NT2/D1 (cell line): Measurements from ENCODE around the gene CCSER2.

Experiments used
- DNase-seq: peaks from one replicate; pipeline ENCODE4 v3.0.0-alpha.2; 2011; ENCODE audit warnings: low read depth, low spot score
- H3K27me3 ChIP-seq: 2 replicates; pipeline ENCODE4 v1.6.0; 2011; ENCODE audit warnings: mild to moderate bottlenecking; ENCODE audit not compliant: insufficient read length, insufficient read depth
- H3K36me3 ChIP-seq: 2 replicates; pipeline ENCODE4 v1.6.1; 2011; ENCODE audit warnings: mild to moderate bottlenecking, low read length, mixed read lengths; ENCODE audit not compliant: insufficient read depth, insufficient read length
- H3K4me1 ChIP-seq: 2 replicates; pipeline ENCODE4 v1.5.1; 2011; ENCODE audit not compliant: insufficient read depth, insufficient read length
- H3K4me3 ChIP-seq: 2 replicates; pipeline ENCODE4 v1.5.1; 2011; ENCODE audit warnings: low read depth; ENCODE audit not compliant: insufficient read length
- H3K9ac ChIP-seq: 2 replicates; pipeline ENCODE4 v1.6.0; 2011; ENCODE audit warnings: low read depth; ENCODE audit not compliant: insufficient read length
- H3K9me3 ChIP-seq: 2 replicates; pipeline ENCODE4 v1.5.1; 2011; ENCODE audit warnings: mild to moderate bottlenecking, low read length; ENCODE audit not compliant: insufficient read depth
- SUZ12 ChIP-seq: IDR thresholded peaks from 2 replicates; pipeline ENCODE4 v1.6.1; 2011; ENCODE audit not compliant: insufficient read length, insufficient read depth; ENCODE audit errors: extremely low read depth
- YY1 ChIP-seq: IDR thresholded peaks from 2 replicates; pipeline ENCODE4 v1.6.1; 2011; ENCODE audit not compliant: insufficient read length, insufficient read depth
- ZNF274 ChIP-seq: IDR thresholded peaks from 2 replicates; pipeline ENCODE4 v1.6.1; 2011; ENCODE audit warnings: mild to moderate bottlenecking, low read depth, low read length

The CCSER2 gene

DNA sequence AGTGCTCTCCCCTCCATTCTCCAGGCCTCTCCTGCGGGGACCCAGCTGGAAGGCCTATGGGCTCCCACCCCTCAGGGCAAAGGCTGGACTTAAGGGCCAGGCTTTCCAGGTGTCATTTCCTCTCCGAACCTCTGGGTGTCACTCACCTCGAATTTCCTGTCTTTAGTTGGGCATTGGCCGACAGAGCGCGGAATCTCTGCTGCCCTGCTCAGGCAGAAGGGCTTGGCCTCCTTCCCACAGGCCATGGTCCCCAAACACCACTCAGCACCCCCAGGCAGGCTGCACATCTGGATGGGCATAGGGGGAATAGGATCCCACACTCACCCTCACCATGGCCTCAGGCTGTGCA, 212.9 kb downstream of the CCSER2 start:
- Histone ChIP-seq H3K27me3 (no peaks in the 10 kb centered on the region), H3K4me3 (no peak overlapping the region), H3K36me3 (no peaks in the 10 kb centered on the region), H3K9me3 (peaks cover 23% of the 10 kb centered on the region; the same call in 1 of the 2 replicates), H3K9ac (no peak overlapping the region), H3K4me1 (peaks cover 6% of the 10 kb centered on the region)
- DNase-seq: no peak
- TF ChIP-seq SUZ12 (no peak), ZNF274 (no peak), YY1 (no peak)

- no peak for DNase-seq
- Histone ChIP-seq H3K4me3 (no peak overlapping the region), H3K9me3 (peaks cover 23% of the 10 kb centered on the region; the same call in 1 of the 2 replicates), H3K36me3 (no peaks in the 10 kb centered on the region), H3K27me3 (no peaks in the 10 kb centered on the region), H3K4me1 (peaks cover 6% of the 10 kb centered on the region), H3K9ac (no peak overlapping the region)
- TF ChIP-seq ZNF274 (no peak), SUZ12 (no peak)
These were observed 214.4 kb downstream of the CCSER2 start for GRCh38 chr10:84542522-84543490.

GRCh38 chr10:84543948-84544347, 215.6 kb downstream of the CCSER2 start:
- DNase-seq: no peak
- no peak overlapping the region for H3K9ac ChIP-seq
- peaks cover 23% of the 10 kb centered on the region; the same call in 1 of the 2 replicates for H3K9me3 ChIP-seq
- TF ChIP-seq SUZ12 (no peak), ZNF274 (no peak), YY1 (no peak)
- no peaks in the 10 kb centered on the region for H3K27me3 ChIP-seq
- H3K36me3 ChIP-seq: no peaks in the 10 kb centered on the region
- H3K4me1 ChIP-seq: peaks cover 6% of the 10 kb centered on the region
- H3K4me3 ChIP-seq: no peak overlapping the region

DNA sequence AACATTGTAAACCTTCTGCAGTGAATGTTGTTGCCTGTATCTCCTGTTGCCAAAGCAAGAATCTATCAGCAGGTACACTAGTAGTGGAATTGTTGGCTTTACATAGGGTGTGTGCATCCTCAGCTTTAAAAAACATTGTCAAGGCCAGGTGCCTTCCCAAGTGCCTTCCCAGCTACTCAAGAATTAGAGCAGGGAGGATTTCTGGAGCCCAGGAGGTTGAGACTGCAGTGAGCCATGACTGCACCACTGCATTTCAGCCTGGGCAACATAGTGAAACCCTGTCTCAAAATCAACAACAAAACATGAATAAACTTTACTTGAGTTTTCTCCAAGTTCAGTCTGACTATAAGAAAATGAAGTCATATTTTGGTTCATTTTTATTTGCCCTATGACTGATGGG, 217.3 kb downstream of the CCSER2 start:
- TF ChIP-seq YY1: no peak
- no peak for TF ChIP-seq ZNF274
- TF ChIP-seq SUZ12: no peak
- Histone ChIP-seq H3K4me1 (peaks cover 6% of the 10 kb centered on the region), H3K36me3 (no peaks in the 10 kb centered on the region), H3K9me3 (peaks cover 16% of the 10 kb centered on the region; the same call in 1 of the 2 replicates), H3K9ac (no peak overlapping the region), H3K27me3 (no peaks in the 10 kb centered on the region), H3K4me3 (no peak overlapping the region)
- no peak for DNase-seq

DNA sequence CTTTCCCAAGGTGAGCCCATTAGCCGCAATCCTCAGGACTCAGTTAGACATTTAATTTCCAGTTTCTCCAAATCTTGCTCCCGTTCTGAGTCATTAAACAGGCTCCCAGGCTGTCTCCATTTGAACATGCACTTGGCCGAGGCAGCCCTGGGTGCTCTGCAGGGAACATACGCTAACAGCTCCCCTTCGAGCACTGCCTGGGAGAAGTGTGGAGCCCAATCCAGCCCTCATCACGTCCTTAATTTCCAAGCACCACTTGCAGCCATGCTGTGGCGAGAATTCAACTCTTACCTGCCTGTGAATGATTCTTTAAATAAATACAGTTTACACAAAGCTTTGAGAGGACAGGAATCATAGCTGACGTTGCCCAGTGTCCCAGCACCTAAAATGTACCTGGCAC, 218.2 kb downstream of the CCSER2 start:
- Histone ChIP-seq H3K4me3 (no peak overlapping the region), H3K4me1 (peaks cover 6% of the 10 kb centered on the region), H3K9me3 (peaks cover 6% of the 10 kb centered on the region; the same call in 1 of the 2 replicates), H3K36me3 (no peaks in the 10 kb centered on the region), H3K27me3 (no peaks in the 10 kb centered on the region), H3K9ac (no peak overlapping the region)
- DNase-seq: no peak
- no peak for TF ChIP-seq SUZ12
- TF ChIP-seq YY1: no peak
- no peak for TF ChIP-seq ZNF274

DNA sequence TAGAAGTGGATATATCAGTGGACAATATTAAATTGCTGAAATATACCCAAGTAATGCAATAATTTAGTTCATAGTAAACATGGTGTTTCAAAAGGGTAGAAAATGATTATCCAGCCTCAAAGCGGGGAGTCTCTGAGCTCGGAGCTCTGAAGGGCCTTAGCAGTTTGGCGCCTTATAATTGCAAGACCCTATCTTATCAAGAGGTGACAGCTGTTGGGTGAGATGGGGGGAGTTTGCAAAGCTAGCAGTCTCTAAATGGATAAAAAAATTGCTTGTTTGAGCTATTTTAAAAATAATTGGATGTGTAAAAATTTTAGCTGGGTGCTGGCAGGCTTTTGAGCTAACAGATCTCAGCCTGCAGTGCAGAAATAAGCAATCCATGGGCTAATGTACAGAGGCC, 219.2 kb downstream of the CCSER2 start:
- no peaks in the 10 kb centered on the region for H3K27me3 ChIP-seq
- no peaks in the 10 kb centered on the region for H3K36me3 ChIP-seq
- H3K4me3 ChIP-seq: no peak overlapping the region
- DNase-seq: no peak
- peaks cover 2% of the 10 kb centered on the region for H3K4me1 ChIP-seq
- no peak overlapping the region for H3K9ac ChIP-seq
- no peaks in the 10 kb centered on the region for H3K9me3 ChIP-seq
- no peak for TF ChIP-seq SUZ12

DNA sequence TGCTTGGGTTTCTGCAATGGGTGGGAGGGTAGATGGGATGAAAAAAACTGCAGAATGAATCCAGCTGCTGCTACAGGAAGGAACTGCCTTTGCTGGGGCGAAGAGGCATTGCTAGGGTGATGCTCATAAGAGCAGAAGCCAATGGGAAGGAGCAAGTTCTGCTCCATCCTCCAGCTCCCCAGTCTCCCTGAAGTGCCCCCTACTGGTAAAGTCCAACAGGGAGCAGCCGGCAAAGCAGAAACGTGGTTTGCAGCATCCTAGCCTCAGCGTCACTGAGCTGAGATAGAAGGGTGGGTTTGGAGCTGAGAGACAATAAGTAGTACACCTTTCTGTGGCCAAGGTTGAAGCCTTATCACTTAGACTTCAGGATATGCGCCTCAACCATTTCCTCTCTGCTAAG, 220.5 kb downstream of the CCSER2 start:
- H3K27me3 ChIP-seq: no peaks in the 10 kb centered on the region
- H3K4me1 ChIP-seq: no peaks in the 10 kb centered on the region
- TF ChIP-seq ZNF274 (no peak), YY1 (no peak), SUZ12 (no peak)
- no peaks in the 10 kb centered on the region for H3K36me3 ChIP-seq
- H3K9ac ChIP-seq: no peak overlapping the region
- DNase-seq: no peak
- H3K4me3 ChIP-seq: no peak overlapping the region
- H3K9me3 ChIP-seq: no peaks in the 10 kb centered on the region
